ENCODE results near the gene SH3RF3.

Gene SH3RF3

GRCh38 chr2:109442715-109443319, 313.8 kb downstream of the SH3RF3 start:
- DNase-seq, result no peak

- no peak for DNase-seq
Observed at GRCh38 chr2:109444916-109445315, 315.9 kb downstream of the SH3RF3 start.

GRCh38 chr2:109446278-109447131, 317.5 kb downstream of the SH3RF3 start:
- no peak for DNase-seq

GRCh38 chr2:109447251-109447661, 318.3 kb downstream of the SH3RF3 start:
- DNase-seq, result no peak

GRCh38 chr2:109447776-109448175, 318.8 kb downstream of the SH3RF3 start:
- no peak for DNase-seq

- no peak for DNase-seq
Observed at GRCh38 chr2:109448207-109448606, 319.2 kb downstream of the SH3RF3 start.

GRCh38 chr2:109448946-109449788, 320.2 kb downstream of the SH3RF3 start:
- no peak for DNase-seq

- no peak for DNase-seq
Observed at GRCh38 chr2:109450574-109451273, 321.7 kb downstream of the SH3RF3 start.

GRCh38 chr2:109451671-109452070, 322.7 kb downstream of the SH3RF3 start:
- no peak for DNase-seq

GRCh38 chr2:109452318-109453305, 323.6 kb downstream of the SH3RF3 start:
- DNase-seq, result no peak

- no peak for DNase-seq
Observed at GRCh38 chr2:109453371-109453995, 324.5 kb downstream of the SH3RF3 start.

GRCh38 chr2:109454304-109454703, 325.3 kb downstream of the SH3RF3 start:
- no peak for DNase-seq

- DNase-seq, result no peak
Observed at GRCh38 chr2:109454765-109455394, 325.9 kb downstream of the SH3RF3 start.

- DNase-seq, result no peak
Observed at GRCh38 chr2:109455731-109456691, 327.0 kb downstream of the SH3RF3 start.

- DNase-seq, result no peak
Observed at GRCh38 chr2:109456776-109457175, 327.8 kb downstream of the SH3RF3 start.

GRCh38 chr2:109457366-109457765, 328.4 kb downstream of the SH3RF3 start:
- no peak for DNase-seq

- no peak for DNase-seq
Observed at GRCh38 chr2:109457794-109458193, 328.8 kb downstream of the SH3RF3 start.

- DNase-seq, result no peak
Observed at GRCh38 chr2:109458512-109458911, 329.5 kb downstream of the SH3RF3 start.

- no peak for DNase-seq
Observed at GRCh38 chr2:109459485-109459884, 330.5 kb downstream of the SH3RF3 start.
